GOT3 (cell line): ENCODE data around the gene TSPOAP1.

Source experiments
- DNase-seq: peaks from one replicate; lab custom pipeline; 2025; ENCODE audit warnings: mixed read lengths; lab: John Stamatoyannopoulos, UW

TSPOAP1 gene

DNA sequence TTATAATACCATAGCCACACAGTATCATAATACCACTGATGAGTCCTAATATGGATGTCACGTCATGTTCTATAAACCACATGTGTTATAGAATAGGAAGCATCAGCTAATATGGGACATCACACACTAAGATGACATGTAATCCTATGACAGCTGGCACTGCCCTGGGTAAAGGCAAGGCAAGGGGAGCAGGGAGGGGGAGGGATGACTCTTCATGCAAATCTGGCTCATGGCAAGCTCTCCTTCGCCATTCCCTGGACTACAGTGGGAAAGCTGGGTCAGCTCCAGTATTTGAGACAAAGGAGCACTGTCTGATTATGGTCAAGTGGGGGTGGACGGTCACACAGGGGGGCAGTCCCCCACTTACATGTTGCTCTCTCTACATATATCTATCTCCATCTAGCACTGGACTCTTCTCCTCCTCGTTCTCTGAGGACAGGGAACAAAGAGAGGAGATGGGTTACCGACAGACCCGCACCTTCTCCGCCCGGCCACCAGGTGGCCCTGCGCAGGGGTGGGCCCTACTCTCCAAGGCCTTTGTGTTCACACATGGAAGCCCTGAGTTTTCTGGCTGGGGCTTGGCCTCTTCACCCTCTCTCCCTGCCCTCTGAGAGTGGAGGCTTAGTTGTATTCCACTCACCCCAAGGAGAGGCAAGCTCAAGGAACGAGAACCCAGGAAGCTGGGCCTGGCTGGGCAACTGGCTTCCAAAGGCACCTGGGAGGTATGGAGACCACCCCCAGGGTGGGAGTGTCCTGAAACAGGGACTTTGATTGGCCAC is 24.4 kb downstream of the TSPOAP1 start:
- DNase-seq = no peak

DNA sequence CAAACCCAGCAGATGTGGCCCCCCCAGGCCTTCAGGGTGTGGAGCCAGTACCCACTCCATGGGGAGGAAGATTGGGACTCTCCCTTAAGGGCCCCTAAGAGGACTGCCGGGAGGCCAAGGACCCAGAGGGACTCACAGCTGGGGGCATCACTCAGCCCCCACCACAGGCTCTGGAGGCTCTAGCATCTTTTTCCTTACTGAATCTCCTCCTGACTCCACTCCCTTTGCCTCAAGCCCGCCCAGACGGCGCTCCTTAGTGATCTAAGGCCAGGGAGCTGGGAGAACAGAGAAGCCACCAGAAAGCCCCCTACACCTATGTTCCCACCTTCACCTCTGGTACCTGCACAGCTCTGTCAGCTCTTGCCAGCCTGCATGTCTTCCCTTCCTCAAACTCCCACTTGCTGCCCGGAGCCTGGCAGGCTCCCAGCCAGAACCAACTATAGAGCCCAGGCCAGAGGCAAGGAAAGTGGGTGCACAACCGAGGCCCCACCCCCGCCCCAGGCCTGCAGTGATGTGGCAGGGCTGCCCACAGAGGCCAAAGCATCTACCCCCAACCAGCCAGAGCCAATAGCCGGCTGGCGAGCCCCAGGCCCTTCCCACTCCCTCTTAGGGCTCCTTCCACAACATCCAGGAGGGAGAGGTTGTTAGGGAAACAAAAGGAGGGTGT is 25.5 kb downstream of the TSPOAP1 start:
- no peak for DNase-seq

DNA sequence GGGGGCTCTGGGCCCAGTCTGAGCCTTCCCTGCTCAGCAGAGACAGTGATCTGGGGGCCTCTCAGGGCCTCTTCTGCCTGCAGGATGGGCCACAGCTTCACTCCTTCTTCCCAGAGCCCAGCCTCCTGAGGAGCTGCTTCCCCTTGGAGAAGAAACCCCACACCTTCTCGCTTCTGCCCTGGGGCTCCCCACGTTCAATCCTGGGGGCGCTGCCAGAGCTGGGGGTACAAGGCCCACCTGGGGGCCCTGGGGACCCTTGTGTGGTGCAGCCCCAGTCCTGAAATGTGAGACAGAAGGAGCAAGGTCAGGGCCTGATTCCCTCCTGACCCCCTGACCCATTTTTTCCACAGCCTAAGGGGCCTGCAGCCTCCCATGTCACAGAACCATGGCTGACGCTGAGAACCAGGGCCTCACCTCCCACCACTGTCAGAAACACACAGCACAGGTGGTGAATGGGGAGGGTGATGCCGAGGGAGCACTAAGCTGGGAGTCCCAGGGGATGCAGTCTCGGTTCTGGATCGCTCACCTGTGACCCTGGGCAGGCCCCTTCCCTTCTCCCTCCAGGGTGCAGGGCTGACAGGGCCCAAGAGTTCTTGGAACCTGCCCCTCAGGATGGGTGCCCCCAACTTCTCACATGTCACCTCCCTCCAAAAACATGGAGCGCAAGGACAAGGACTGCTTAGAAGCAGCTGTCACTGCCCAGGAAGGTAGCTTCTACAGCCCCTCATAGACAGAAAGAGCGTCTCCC is 26.2 kb downstream of the TSPOAP1 start:
- no peak for DNase-seq

DNA sequence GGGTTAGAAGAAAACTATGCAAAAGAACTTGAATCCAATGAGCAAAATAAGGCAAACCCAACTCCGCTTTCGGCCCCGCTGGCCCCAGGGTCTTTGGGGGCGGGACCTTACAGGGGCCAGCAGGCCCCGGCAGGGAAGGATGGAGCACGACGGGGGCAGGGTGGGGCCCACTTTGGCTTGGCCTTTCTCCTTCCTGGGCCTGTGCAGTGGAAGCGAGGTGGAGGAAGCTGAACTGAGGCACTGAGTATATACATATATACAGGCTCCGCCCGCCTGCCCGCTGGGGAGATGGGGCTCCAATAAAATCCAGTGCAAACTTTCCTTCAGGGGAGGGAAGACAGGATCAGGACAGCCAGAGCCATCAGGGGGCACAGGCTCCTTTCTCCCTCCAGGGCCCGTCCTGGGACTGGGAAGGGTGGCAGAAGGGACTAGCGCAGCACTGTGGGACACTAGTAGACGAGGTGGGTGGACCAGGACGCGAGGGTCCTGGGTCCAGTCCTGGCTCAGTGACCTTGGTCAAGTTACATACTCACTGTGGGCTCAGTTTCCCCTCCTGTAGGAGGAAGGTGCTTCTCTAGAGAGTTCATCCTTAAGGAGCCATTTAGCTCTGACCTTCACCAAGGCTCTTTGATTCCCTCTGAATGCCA is 27.0 kb downstream of the TSPOAP1 start:
- no peak for DNase-seq

DNA sequence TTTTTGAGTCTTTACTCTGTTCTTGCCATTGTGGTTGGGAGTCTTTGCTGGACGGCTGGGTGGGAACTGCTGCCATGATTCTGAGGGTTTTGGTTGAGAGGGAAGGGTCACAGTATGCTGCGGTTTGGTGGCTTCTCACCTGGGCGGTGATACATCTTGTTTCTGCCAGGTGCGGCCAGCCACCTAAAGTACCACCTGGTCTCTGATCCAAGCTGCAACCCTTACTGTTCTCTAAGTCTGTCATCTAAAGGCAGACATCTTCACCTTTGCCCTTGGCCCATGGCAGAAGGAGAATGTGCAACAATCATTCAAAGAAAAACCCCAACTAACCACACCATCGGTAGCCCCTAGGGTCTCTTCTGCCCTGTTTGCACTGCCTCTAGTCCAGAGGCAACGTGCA is 28.3 kb downstream of the TSPOAP1 start:
- no peak for DNase-seq

DNA sequence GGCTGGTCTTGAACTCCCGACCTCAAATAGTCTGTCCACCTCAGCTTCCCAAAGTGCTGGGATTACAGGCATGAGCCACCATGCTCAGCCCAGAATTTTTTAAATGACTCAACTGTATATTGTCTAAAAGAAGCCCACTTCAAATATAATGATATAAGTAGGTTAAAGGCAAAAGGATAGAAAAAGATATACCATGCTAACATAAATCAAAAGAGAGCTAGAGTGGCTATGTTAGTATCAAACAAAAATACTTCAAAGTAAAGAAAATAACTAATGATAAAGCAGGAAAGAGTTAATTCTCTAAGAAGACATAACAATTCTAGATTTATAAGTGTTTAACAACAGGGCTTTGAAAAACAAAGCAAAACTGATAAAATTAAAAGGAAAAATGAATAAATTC is 34.6 kb downstream of the TSPOAP1 start:
- no peak for DNase-seq

DNA sequence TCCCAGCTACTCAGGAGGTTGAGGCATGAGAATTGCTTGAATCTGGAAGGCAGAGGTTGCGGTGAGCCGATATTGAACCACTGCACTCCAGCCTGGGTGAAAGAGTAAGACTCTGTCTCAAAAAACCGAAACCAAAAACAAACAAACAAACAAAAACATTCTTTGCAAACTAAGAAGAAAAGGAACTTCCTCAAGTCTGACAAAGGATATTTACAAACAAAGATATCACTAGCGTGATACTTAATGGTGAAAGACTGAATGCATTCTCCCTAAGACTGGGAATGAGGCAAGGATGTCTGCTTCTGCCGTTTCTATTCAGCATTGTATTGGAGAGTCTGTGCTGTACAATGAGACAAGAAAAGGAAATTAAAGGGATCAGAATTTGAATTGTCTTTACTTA is 37.3 kb downstream of the TSPOAP1 start:
- DNase-seq = no peak

DNA sequence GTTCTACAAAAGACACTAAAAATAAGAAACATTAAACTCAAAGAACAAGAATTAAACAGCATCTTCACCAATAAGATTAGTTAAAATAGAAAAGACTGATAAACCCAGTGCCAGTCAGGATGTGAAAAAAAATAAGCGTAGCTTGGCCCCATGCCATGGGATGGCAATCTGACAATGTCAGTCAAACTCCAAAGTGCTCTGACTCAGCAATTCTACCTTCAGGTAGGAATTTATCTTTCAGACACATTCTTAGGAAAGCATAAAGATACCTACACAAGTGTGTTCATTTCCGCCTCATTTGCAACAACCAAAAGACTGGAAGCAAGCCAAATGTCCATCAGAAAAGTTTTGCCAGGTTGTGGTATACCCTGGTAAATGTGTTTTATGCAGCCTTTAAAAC is 38.7 kb downstream of the TSPOAP1 start:
- no peak for DNase-seq

DNA sequence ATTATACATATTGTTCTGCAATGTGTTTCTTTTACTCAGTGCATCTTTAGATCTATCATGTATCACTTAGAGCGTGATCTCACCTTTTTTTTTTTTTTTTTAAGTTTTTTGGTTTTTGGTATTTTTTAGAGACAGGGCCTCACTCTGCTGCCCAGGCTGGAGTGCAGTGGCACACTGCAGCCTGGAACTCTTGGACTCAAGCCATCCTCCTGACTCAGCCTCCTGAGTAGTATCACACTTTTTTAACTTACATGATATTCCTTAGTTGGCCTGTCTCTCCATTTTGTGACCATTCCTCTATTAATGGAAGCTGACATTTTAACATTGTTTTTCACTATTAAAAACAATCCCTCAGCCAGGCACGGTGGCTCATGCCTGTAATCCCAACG is 43.2 kb downstream of the TSPOAP1 start:
- no peak for DNase-seq

DNA sequence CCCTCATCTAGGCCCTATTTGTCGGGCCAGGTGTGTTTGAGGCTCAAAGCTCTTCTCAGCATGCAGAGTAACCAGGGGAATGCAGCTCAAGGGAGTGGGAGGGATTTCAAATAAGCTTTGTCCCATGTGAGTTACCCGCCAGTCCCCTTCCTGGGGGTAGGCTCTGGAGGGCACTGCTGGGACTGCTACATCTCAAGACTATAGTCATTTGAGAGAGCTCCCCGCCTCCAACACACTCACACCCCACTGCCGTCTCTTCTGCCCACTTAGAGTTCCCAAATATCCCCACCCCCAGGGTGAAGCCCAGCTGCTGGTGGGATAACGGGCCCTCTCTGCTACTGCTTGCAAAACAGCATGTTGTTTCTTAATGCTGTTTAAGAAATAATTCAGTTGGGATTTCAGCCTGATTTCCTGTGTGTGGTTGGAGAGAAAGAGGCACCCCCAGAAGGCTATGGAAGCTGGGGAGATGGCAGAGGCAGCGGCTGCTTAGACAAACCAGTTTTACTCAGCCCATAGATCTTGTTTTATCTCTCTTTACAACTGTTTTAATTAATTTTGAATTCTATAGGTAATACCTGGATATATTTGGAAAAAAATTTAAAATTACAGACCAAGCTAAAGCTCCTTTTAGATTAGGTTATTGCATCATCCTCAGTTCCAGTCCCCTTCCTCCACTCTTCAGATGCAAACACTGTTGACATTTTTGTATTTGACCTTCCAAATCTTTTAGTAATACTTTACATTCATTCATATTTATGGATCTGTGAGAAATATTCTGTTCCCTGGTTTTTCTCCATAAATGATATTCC is 43.8 kb downstream of the TSPOAP1 start:
- no peak for DNase-seq

DNA sequence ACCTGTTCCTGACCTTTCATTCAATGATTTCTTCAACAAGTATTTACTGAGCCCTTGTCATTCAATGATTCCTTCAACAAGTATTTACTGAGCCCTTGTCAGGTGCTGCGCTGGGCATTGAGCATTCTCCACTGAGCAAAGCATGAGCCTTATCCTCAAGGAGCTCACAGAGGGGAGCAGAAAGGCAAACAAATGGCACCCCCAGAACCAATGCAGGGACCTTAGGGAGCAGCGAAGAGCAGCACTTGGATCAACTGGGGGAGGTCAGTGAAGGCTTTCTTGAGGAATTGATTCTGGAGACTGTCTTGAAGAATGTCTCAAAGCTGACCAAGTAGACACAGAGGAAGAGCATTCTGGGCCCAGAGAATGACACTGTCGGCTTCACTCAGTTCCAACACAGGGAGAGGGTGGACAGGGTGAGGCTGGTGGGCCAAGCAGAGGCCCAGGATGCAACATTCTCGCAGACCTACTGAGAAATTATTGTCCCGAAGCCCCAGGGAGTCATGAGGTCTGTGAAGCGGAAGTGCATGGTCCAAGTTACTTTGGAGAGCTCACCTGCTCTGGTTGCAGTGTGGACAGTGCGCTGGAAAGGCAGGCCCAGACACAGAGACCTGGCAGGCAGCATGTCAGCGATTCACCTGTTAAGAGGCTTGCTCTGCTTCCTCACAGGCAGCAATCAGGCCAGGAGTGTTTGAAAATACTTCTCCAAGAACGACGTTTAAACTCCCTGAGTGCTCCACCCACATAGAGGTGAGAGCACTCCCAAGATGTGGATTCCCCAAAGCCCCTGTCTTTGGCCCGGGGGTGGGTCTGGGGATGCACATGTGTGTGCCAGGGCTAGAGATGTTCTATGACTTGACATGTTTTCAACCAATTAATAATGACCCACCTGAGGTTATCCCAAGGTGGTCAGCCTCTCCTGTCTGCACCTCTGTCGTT is 44.7 kb downstream of the TSPOAP1 start:
- no peak for DNase-seq

DNA sequence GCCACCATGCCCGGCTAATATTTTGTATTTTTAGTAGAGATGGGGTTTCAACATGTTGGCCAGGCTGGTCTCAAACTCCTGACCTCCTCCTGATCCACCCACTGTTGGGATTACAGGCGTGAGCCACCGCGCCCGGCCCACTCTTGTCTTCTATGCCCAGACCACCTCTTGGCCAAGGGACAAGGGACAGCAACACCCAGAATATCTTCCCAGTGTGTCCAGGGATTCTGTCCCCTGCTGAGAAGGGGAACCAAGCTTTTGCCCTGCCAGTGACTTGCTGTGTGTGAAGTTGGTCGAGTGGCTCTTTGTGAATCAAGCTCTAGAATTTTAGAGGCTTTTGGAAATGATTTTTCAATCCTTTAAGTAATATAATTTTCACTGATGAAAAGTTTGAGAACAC is 46.2 kb downstream of the TSPOAP1 start:
- DNase-seq = no peak

DNA sequence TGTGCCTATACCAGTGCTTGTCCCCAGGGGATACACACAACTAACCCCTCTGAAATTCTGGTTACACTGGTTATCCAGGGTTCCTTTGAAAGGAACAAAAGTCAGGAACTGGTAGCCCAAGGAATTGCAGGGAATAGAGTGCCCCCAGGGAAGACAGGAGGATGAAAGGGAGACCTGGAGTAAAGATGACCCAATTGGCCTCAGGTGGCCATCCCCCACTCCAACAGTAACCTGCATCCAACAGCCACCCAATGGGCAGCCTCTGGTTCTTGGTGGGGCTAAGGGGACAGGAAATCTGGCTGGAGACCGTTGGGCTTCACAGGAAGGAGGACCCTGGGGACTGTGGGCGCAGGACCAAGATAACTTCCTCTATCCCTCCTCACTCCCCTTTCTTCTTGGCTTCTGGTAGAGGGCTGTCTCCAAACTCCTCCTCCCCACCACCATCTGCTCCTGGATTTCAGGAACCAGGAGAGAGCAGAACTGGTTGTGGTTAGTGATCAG is 47.0 kb downstream of the TSPOAP1 start:
- no peak for DNase-seq

DNA sequence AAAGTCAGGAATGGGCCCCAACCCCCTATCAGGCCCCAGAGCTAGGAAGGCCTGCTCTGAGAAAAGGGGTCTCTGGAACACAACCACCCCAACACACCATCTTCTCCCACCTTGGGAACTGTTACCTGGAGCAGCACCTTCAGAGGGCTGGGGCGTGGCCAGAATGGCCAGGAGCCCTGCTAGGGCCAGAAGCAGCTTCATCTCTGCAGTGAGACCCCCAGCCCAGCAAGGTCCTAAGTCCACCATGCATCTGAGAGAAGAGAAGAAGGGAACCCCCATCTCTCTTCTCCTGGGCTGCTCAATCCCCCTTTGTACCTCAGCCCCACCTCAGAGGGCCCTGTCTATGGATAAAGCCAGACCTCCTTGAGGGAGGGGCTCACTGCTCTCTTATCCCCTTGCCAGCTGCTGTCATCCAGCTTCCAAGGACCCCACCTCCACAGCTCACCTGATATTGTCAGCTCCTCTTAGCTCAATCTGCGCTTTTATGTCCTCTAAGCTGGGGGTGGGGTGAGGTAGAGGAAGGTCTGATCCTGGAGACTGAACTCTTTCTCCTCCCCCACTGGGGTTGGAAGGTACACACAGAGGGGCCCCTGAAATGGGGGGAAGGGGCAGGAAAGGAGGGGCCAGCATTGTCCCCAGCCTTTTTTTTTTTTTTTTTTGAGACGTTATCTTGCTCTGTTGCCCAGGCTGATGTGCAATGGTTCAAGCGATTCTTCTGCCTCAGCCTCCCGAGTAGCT is 47.9 kb downstream of the TSPOAP1 start, which contains the start of gene MPO:
TSS of gene MPO (minus strand) at position 456 of the 738 bp plus-strand sequence. CDS start at position 279, 177 bp downstream.
- no peak for DNase-seq

DNA sequence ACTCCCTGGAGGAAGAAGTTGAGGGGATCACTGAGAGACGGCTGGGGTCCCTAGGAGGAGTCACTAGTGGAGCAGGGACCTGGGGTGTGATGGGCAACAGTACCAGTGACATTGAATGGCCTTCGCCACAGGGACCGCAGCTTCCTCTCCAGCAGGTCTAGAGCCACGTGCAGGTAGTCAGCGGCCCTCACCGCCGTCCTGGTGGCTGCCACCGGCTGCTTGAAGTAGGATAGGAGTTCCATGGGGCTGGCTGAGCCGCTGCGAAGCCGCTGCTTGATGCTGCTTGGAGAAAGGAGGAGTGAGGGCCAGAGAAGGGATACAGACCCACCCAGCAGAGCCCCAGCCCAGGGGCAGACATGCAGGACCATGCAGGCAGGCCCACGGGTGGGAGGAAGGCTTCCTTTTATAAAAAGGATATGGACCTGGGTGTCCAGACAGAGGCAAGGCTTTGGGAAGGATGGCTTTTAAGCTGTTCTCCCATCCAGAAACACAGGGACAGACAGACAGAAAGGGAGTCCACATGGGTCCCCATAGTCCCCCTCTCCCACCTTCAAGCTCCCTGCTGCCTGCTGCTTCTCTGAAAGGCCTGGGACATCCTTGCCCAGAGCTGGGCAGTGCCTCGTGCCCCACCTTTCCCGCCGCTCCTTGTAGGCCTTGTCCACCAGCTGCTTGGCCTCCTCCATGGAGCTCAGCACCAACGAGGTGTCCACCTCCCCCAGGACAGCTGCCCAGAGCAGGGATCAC is 48.7 kb downstream of the TSPOAP1 start:
- DNase-seq = no peak

DNA sequence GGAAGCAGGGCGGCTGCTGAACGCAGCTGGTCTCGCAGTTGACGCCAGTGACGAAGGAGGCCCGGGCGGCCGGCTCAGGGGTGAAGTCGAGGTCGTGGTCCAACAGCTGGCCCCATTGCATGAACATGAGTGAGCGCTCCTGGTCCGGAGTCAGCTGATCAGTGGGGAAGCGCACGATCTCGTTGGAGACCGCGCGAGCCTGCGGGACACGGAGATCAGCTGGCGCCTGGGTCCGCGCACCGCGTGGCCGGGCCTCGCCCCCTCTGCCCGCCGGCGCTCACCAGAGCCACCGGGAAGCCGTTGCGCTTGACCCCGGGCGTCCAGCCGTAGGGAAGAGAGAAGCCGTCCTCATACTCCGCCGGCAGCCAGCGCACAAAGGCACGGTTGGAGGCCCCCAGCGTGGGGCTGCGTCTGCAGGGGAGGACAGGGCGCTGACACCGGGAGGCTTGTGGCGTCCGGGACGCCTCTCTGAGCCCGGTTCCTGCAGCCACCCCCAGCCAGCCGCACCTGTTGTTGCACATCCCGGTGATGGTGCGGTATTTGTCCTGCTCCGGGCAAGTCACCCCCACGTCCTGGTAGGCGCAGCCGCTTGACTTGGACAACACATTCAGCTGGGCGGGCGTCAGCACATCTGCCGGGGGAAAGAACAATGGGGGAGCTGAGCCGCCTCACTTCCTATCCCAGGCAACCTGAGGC is 49.4 kb downstream of the TSPOAP1 start:
- DNase-seq = no peak

DNA sequence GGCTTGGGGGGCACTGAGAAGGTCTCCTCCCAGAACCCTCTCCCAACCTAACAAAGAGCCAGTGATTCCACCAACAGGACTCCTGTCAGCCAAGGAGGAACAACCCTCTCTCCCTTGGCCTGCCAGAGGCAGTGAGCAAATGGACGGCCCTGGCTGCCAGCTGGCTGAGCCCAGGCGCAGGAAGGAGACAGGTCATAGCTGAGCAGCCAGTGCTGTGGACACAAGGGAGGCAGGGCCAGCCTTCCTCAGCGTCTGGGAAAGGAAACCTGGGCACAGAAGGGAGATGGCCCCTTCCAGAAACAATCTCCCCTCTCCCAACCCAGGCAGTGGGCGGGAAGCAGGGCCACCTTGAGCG is 50.0 kb downstream of the TSPOAP1 start:
- no peak for DNase-seq
